ENCODE data around the gene ZNF738.

ZNF738 gene

GRCh38 chr19:21362291-21362690 lies 3.5 kb downstream of the ZNF738 start:
- no peak for TF ChIP-seq POLR2AphosphoS5 (IDR thresholded peaks at IDR 0.05; ENCODE audit: low read depth)
- no peak for TF ChIP-seq GABPA (IDR thresholded peaks at IDR 0.05; ENCODE audit: low read depth)
- TF ChIP-seq, protein P1, sequence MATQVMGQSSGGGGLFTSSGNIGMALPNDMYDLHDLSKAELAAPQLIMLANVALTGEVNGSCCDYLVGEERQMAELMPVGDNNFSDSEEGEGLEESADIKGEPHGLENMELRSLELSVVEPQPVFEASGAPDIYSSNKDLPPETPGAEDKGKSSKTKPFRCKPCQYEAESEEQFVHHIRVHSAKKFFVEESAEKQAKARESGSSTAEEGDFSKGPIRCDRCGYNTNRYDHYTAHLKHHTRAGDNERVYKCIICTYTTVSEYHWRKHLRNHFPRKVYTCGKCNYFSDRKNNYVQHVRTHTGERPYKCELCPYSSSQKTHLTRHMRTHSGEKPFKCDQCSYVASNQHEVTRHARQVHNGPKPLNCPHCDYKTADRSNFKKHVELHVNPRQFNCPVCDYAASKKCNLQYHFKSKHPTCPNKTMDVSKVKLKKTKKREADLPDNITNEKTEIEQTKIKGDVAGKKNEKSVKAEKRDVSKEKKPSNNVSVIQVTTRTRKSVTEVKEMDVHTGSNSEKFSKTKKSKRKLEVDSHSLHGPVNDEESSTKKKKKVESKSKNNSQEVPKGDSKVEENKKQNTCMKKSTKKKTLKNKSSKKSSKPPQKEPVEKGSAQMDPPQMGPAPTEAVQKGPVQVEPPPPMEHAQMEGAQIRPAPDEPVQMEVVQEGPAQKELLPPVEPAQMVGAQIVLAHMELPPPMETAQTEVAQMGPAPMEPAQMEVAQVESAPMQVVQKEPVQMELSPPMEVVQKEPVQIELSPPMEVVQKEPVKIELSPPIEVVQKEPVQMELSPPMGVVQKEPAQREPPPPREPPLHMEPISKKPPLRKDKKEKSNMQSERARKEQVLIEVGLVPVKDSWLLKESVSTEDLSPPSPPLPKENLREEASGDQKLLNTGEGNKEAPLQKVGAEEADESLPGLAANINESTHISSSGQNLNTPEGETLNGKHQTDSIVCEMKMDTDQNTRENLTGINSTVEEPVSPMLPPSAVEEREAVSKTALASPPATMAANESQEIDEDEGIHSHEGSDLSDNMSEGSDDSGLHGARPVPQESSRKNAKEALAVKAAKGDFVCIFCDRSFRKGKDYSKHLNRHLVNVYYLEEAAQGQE (IDR thresholded peaks at IDR 0.05; ENCODE audit: insufficient replicate concordance, low read depth), result no peak
- TF ChIP-seq SPI1 (IDR thresholded peaks at IDR 0.05; ENCODE audit: borderline replicate concordance, low read depth), result no peak
- TF ChIP-seq, protein P2, sequence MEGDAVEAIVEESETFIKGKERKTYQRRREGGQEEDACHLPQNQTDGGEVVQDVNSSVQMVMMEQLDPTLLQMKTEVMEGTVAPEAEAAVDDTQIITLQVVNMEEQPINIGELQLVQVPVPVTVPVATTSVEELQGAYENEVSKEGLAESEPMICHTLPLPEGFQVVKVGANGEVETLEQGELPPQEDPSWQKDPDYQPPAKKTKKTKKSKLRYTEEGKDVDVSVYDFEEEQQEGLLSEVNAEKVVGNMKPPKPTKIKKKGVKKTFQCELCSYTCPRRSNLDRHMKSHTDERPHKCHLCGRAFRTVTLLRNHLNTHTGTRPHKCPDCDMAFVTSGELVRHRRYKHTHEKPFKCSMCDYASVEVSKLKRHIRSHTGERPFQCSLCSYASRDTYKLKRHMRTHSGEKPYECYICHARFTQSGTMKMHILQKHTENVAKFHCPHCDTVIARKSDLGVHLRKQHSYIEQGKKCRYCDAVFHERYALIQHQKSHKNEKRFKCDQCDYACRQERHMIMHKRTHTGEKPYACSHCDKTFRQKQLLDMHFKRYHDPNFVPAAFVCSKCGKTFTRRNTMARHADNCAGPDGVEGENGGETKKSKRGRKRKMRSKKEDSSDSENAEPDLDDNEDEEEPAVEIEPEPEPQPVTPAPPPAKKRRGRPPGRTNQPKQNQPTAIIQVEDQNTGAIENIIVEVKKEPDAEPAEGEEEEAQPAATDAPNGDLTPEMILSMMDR (IDR thresholded peaks at IDR 0.05; ENCODE audit: insufficient read depth, low read length), result no peak
- Histone ChIP-seq H3K27me3 (ENCODE audit: insufficient read depth, poor library complexity, severe bottlenecking) (no peaks in the 10 kb centered on the region), H3K4me3 (replicated peaks; ENCODE audit: insufficient read depth, low read length) (no peak overlapping the region), H3K27ac (replicated peaks) (no peak overlapping the region)
- DNase-seq (ENCODE audit: low read depth in 1 of 2, low spot score in 1 of 2), result no peak

DNA sequence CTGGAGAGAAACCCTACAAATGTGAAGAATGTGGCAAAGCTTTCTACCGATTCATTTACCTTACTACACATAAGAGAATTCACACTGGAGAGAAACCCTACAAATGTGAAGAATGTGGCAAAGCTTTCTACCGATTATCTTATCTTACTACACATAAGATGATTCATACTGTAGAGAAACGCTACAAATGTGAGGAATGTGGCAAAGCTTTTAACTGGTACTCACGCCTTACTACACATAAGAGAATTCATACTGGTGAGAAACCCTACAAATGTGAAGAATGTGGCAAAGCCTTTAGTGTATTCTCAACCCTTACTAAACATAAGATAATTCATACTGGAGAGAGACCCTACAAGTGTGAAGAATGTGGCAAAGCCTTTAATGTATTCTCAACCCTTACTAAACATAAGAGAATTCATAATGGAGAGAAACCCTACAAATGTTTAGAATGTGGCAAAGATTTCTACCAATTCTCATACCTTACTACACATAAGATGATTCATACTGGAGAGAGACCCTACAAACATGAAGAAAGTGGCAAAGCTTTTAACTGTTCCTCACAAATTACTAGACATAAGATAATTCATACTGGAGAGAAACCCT lies 25.3 kb downstream of the ZNF738 start:
- DNase-seq (ENCODE audit: low read depth in 1 of 2, low spot score in 1 of 2), result no peak
- TF ChIP-seq, protein P2 (IDR thresholded peaks at IDR 0.05; ENCODE audit: insufficient read depth, low read length), result no peak
- no peak for TF ChIP-seq GABPA (IDR thresholded peaks at IDR 0.05; ENCODE audit: low read depth)
- no peak for TF ChIP-seq SPI1 (IDR thresholded peaks at IDR 0.05; ENCODE audit: borderline replicate concordance, low read depth)
- TF ChIP-seq, protein P1 (IDR thresholded peaks at IDR 0.05; ENCODE audit: insufficient replicate concordance, low read depth), result no peak
- TF ChIP-seq POLR2AphosphoS5 (IDR thresholded peaks at IDR 0.05; ENCODE audit: low read depth), result no peak
- H3K4me3 ChIP-seq (replicated peaks; ENCODE audit: insufficient read depth, low read length), result no peak overlapping the region
- no peaks in the 10 kb centered on the region for H3K27me3 ChIP-seq (ENCODE audit: insufficient read depth, poor library complexity, severe bottlenecking)
- H3K27ac ChIP-seq (replicated peaks), result no peak overlapping the region

DNA sequence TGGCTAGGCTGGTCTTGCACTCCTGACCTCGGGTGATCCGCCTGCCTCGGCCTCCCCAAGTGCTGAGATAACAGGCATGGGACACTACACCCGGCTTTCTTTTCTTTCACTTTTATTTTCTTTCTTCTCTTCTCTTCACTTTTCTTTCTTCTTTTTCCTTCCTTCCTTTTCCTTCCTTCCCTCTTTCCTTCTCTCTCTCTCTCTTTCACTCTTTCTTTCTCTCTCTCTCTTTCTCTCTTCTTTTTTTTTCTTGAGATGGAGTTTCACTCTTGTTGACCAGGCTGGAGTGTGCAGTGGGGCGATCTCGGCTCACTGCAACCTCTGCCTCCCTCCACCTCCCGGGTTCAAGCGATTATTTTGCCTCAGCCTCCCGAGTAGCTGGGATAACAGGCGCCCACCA lies 37.3 kb downstream of the ZNF738 start:
- H3K4me3 ChIP-seq (replicated peaks; ENCODE audit: insufficient read depth, low read length), result no peak overlapping the region
- no peak for TF ChIP-seq POLR2AphosphoS5 (IDR thresholded peaks at IDR 0.05; ENCODE audit: low read depth)
- TF ChIP-seq, protein P1 (IDR thresholded peaks at IDR 0.05; ENCODE audit: insufficient replicate concordance, low read depth), result no peak
- TF ChIP-seq, protein P2 (IDR thresholded peaks at IDR 0.05; ENCODE audit: insufficient read depth, low read length), result no peak
- no peak for TF ChIP-seq GABPA (IDR thresholded peaks at IDR 0.05; ENCODE audit: low read depth)
- no peak for TF ChIP-seq SPI1 (IDR thresholded peaks at IDR 0.05; ENCODE audit: borderline replicate concordance, low read depth)
- no peak overlapping the region; the same call in 1 of the 2 replicates for H3K27ac ChIP-seq (replicated peaks)
- no peaks in the 10 kb centered on the region for H3K27me3 ChIP-seq (ENCODE audit: insufficient read depth, poor library complexity, severe bottlenecking)
- DNase-seq (ENCODE audit: low read depth in 1 of 2, low spot score in 1 of 2), result no peak

Data from HL-60 (cell line).